ENCODE data around the gene INAVA.

Gene INAVA

DNA sequence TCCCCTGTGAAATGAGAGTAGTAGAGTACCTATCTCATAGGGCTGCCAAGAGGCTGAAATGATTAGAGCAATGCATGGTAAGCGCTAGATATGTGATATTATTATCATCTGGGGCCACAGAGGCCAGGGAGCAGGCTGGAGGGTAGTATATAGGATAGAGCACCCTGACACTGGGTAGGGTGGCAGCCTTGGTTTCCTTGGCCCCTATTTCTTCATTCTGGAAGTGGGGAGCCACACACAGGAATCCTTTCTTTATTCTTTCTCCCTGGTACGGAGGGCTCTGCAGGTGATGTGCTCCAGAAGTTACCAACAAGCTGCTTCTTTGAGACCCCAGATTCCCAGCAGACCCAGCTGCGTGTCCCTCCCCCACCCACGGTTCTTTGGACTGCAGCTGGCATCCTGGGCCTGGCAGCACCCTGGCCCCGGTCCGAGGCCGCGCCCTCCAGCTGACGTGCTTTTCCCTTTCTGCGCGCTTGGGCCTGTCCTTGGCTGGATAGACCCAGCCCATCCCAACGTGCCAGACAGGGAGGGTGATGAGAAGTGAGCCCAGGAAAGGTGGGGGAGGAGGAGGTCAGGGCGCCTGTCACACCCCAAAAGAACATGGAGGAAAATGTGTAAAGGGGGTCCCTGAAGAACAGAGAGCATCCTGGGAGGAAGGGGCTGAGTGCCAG lies 18.2 kb downstream of the INAVA start:
- no peak for DNase-seq (ENCODE audit: low read depth)
- no peak overlapping the region for H3K4me3 ChIP-seq (replicated peaks; ENCODE audit: low read depth, low read length)
- TF ChIP-seq, protein P1, sequence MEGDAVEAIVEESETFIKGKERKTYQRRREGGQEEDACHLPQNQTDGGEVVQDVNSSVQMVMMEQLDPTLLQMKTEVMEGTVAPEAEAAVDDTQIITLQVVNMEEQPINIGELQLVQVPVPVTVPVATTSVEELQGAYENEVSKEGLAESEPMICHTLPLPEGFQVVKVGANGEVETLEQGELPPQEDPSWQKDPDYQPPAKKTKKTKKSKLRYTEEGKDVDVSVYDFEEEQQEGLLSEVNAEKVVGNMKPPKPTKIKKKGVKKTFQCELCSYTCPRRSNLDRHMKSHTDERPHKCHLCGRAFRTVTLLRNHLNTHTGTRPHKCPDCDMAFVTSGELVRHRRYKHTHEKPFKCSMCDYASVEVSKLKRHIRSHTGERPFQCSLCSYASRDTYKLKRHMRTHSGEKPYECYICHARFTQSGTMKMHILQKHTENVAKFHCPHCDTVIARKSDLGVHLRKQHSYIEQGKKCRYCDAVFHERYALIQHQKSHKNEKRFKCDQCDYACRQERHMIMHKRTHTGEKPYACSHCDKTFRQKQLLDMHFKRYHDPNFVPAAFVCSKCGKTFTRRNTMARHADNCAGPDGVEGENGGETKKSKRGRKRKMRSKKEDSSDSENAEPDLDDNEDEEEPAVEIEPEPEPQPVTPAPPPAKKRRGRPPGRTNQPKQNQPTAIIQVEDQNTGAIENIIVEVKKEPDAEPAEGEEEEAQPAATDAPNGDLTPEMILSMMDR (IDR thresholded peaks at IDR 0.05; ENCODE audit: low read length, missing control alignments): no peak

GRCh38 chr1:200916152-200916551 lies 21.5 kb downstream of the INAVA start:
- no peak overlapping the region for H3K4me3 ChIP-seq (replicated peaks; ENCODE audit: low read depth, low read length)
- DNase-seq (ENCODE audit: low read depth): no peak
- TF ChIP-seq, protein P1 (IDR thresholded peaks at IDR 0.05; ENCODE audit: low read length, missing control alignments): no peak

- no peak for DNase-seq (ENCODE audit: low read depth)
- TF ChIP-seq, protein P1 (IDR thresholded peaks at IDR 0.05; ENCODE audit: low read length, missing control alignments): no peak
- no peak overlapping the region for H3K4me3 ChIP-seq (replicated peaks; ENCODE audit: low read depth, low read length)
These were observed 22.0 kb downstream of the INAVA start for GRCh38 chr1:200916681-200917080.

DNA sequence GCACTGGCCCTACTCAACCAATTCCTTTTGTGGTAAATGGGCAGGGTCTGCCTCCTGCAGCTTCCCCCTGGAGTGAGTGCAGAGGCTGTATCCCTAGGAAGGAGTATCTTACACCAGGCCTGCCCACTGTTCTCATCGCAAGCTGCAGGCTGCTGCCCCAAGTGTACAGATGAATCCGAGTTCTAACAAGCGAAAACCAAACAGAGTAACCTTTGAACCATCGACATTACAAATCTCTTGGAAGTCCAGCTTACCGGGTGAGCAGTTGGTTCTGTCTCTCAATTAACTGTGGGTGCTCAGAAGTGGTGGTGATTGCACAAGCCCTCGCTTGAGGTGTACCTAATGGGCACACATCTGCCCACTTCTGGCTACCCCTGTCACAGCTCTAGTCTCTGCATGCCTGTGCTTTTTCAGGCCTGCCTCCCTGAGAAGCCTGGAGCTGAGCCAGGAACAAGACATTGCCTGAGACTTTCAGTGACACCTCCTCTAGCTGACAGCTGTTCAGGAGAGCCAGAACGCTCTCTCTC lies 22.7 kb downstream of the INAVA start:
- TF ChIP-seq, protein P1 (IDR thresholded peaks at IDR 0.05; ENCODE audit: low read length, missing control alignments): no peak
- DNase-seq (ENCODE audit: low read depth): no peak
- no peak overlapping the region for H3K4me3 ChIP-seq (replicated peaks; ENCODE audit: low read depth, low read length)

- H3K4me3 ChIP-seq (replicated peaks; ENCODE audit: low read depth, low read length): no peak overlapping the region
- TF ChIP-seq, protein P1 (IDR thresholded peaks at IDR 0.05; ENCODE audit: low read length, missing control alignments): no peak
- DNase-seq (ENCODE audit: low read depth): no peak
These were observed 23.3 kb downstream of the INAVA start for GRCh38 chr1:200918006-200918405.

DNA sequence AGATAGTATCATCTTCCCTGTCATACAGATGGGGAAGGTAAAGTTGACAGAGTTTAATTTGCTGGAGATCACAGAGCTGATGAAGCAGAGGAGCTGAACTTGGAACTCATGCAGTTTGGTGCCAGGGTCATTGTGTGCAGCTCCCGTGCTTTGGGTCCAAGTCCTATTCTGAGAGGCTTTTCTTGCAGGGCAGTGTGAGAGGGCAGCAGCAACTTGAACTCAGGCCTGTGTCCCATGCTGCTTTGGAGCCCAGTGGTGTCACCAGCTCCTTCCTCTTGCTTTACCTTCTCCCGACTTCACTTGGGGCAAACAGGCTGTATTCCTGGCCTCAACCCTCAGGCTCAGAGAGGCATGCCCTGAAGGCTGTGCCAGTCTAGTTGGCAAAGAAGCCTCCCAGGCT lies 24.7 kb downstream of the INAVA start:
- no peak for DNase-seq (ENCODE audit: low read depth)
- no peak overlapping the region for H3K4me3 ChIP-seq (replicated peaks; ENCODE audit: low read depth, low read length)
- TF ChIP-seq, protein P1 (IDR thresholded peaks at IDR 0.05; ENCODE audit: low read length, missing control alignments): no peak

DNA sequence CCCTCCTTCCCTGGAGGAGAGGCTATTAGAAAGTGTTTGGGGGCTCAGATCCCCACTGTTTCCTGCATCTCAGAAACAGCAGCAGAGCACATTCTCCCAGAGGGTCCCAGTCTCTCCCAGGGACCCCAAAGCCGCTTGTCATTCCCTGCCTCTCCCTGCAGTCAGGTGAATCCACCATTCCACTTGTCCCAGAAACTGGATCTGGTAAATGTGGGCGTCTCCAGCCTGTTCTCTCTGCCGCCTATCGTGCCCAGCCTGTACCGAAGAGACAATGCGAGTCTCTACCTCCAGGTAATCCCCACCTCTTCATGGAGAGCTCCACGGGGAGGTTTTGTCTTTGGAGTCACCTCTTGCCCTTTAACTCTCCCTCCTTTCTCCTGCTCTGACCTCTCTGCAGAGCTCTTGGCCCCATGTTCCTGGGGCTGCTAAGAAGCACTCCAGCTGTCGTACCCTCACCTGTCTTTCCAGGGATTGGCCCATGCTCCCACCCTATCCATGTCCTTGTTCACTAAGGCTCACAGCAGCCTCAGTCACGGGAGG lies 26.9 kb downstream of the INAVA start:
- DNase-seq (ENCODE audit: low read depth): no peak
- TF ChIP-seq, protein P1 (IDR thresholded peaks at IDR 0.05; ENCODE audit: low read length, missing control alignments): no peak
- no peak overlapping the region for H3K4me3 ChIP-seq (replicated peaks; ENCODE audit: low read depth, low read length)
